HT-29 (cell line): ENCODE data around the gene USP38. TPM values are rescaled to one million over a fixed set of nuclear protein-coding genes. Genes with fewer than 3 reads are reported as not detected.
A peak's percentile ranks its signal among the peaks of the same experiment; 100 is the strongest.
"Not testable (repeated sequence)": the region's sequence is repeated elsewhere in the genome, so short reads cannot be mapped to it uniquely, and the experiment has no call there.

Experiments used
- DNase-seq: peaks from one replicate; pipeline ENCODE4 v3.0.0-alpha.2; 2015; ENCODE audit warnings: low spot score
- total RNA-seq: library from RNA; depleted of rRNA; stranded (reverse); fragments of >200 nt; shearing (Covaris generic); gene quantifications from 2 replicates; pipeline ENCODE4 v1.2.3, GENCODE V29; 2014

The USP38 gene
- total RNA-seq, 1 experiment from 2014 or later, result 21.2 TPM

GRCh38 chr4:143212566-143212965, 27.8 kb downstream of the USP38 start:
- DNase-seq, result no peak

GRCh38 chr4:143215873-143216272, 31.2 kb downstream of the USP38 start:
- DNase-seq, result no peak

GRCh38 chr4:143224255-143224654, 39.5 kb downstream of the USP38 start:
- DNase-seq, result peak; percentile 12

GRCh38 chr4:143225167-143225566, 40.5 kb downstream of the USP38 start:
- peak; percentile 74 for DNase-seq

- DNase-seq, result no peak
These were observed 46.0 kb downstream of the USP38 start for GRCh38 chr4:143230683-143231082.

- peak; percentile 18 for DNase-seq
These were observed 47.6 kb downstream of the USP38 start for GRCh38 chr4:143232277-143232676.

GRCh38 chr4:143234153-143234552, 49.4 kb downstream of the USP38 start:
- DNase-seq, result no peak

GRCh38 chr4:143237195-143237594, 52.5 kb downstream of the USP38 start:
- DNase-seq, result not testable (repeated sequence)

GRCh38 chr4:143240939-143241679, 56.4 kb downstream of the USP38 start:
- DNase-seq, result no peak

GRCh38 chr4:143241892-143242291, 57.2 kb downstream of the USP38 start:
- no peak for DNase-seq

GRCh38 chr4:143243041-143243440, 58.3 kb downstream of the USP38 start:
- DNase-seq, result no peak

- no peak for DNase-seq
These were observed 62.3 kb downstream of the USP38 start for GRCh38 chr4:143246977-143247376.

GRCh38 chr4:143247866-143248265, 63.1 kb downstream of the USP38 start:
- no peak for DNase-seq

GRCh38 chr4:143248827-143249226, 64.1 kb downstream of the USP38 start:
- DNase-seq, result no peak

GRCh38 chr4:143250617-143251016, 65.9 kb downstream of the USP38 start:
- DNase-seq, result no peak

GRCh38 chr4:143251348-143251747, 66.6 kb downstream of the USP38 start:
- DNase-seq, result no peak

- DNase-seq, result no peak
These were observed 67.1 kb downstream of the USP38 start for GRCh38 chr4:143251779-143252178.

GRCh38 chr4:143252478-143252877, 67.8 kb downstream of the USP38 start:
- DNase-seq, result no peak

- DNase-seq, result no peak
These were observed 68.4 kb downstream of the USP38 start for GRCh38 chr4:143253166-143253565.

GRCh38 chr4:143254491-143255226, 69.9 kb downstream of the USP38 start:
- DNase-seq, result no peak

GRCh38 chr4:143256456-143256855, 71.7 kb downstream of the USP38 start:
- DNase-seq, result no peak

GRCh38 chr4:143257356-143257755, 72.6 kb downstream of the USP38 start:
- no peak for DNase-seq

- no peak for DNase-seq
These were observed 76.0 kb downstream of the USP38 start for GRCh38 chr4:143260750-143261149.
